ENCODE results near the gene CDKAL1.
A peak's percentile ranks its signal among the peaks of the same experiment; 100 is the strongest.
"Not testable (repeated sequence)": the region's sequence is repeated elsewhere in the genome, so short reads cannot be mapped to it uniquely, and the experiment has no call there.

CDKAL1 gene

DNA sequence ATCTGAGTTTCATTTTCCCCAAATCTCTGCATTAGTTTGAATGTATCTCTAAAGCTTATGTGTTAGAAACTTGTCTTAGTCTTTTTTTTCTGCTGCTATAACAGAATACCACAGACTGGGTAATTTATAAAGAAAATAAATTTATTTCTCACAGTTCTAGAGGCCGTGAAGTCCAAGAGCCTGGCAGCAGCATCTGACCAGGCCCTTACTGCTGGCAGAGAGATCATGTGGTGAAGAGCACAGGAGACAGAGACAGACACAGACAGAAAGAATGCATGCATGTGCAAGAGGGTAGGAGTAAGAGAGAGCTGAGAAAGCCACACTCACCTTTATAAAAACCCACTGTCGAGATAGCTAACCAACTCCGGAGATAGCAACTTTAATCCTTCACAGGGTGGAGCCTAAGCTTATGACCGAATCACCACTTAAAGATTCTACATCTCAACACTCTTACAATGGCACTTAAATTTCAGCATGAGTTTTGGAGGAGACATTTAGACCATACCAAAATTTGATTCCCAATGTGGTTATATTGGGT lies 646.6 kb downstream of the CDKAL1 start:
- no peak for DNase-seq (ENCODE audit: low spot score)

DNA sequence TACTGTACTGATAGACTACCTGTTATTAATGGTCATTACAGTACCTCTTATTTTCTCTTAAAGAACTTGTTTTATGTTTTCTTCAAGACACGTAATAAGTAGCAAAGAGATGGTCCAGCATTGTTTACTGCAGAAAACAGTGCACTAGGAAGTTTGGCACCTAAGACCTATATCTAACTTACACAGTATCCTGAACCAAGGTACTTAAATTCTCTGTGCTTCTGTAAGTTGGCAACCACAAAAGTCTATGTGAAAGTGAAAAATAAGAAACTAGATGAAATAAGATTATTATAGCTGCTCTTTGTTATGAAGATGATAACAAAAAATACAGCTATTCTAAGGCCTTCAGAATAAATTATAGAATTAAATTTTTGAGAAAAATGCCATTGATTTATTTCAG lies 647.6 kb downstream of the CDKAL1 start:
- no peak for DNase-seq (ENCODE audit: low spot score)

DNA sequence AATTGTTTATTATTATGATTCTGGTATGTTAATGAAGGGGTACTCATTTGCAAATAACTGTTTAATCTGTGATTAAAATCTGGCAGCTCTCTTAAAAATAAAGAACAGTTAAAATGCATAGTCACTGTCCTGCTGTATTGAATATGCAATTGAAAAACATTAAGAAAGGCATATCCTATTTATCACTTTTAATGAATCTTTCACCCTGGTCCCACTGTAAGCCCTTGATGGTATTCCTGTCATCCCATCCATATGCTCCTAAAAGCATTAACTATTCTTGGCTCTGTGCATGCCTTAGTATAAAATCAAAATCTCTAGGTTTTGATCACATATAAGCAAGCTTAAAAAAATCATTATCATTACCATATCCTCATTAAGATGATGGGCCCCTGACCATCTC lies 648.3 kb downstream of the CDKAL1 start:
- DNase-seq (ENCODE audit: low spot score), result no peak

DNA sequence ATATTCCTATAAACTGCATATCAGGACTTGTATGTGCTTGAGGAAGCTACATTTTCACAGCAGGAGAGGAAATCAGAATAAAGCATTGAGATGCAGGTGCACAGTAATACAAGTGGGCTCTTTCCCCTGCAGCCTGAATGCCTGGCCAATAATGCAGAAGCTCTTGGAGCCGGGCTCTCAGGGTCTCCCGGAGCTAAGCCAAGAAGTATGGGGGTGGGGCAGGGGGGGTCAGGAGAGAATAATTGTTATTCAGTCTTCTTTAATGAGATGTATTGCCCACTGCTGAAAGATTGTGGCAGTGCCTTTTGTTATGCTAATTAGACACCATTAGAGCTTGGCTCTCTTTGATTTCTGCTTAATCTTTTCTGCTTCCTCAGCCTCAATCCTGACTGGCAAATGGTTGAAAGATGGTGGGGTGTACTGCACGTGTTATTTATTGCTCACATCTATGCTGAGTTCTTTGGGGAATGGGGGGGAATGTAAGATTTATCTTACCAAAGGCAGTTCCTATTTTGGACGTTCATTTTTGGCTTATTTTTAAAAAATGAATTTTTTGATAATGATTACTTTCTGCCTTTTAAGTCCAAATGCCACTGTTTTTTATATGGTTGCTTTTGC lies 651.7 kb downstream of the CDKAL1 start:
- DNase-seq (ENCODE audit: low spot score), result peak; percentile 78

DNA sequence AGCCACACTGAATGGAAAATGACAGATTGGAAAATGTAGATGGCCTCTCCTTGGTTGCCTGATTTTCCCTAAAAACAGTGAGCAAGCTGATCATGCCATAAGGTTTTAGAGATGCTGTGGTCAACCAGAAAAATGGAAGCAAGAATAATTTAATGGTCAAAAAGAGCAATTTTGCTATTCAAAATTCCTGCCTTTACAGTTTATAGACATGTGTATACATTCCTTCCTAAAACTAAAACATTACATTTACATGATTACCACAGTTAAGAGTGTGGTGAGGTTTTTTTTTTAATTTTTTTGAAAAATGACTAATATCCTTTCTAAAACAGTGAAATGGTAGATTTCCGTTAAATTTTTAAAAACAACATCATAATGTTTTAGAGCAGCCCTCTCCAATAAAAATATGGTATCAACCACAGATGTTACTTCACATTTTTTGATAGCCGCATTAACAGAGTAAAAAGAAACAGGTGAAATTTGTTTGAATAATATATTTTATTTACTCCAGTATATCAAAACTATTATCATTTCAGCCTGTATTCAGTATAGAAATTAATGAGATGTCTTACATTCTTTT lies 652.3 kb downstream of the CDKAL1 start:
- no peak for DNase-seq (ENCODE audit: low spot score)

DNA sequence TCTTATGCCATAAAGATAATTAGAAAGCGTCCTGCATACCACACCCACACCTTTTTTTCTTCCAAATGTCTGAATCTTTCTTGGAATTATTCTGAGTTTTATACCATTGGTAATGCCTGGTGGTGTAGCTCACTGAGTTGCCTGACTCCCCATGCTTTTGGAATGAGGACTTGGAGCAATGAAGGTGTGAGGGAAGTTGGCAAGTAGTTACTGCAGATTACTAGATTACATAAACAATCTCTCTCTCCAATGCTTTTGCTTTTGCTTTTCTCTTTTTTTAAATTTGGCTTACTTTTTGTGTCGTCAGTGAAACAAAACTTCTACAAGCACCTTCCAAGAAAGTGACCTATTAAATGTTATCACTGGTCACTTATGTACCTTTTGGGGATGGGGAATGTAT lies 653.2 kb downstream of the CDKAL1 start:
- DNase-seq (ENCODE audit: low spot score), result no peak

DNA sequence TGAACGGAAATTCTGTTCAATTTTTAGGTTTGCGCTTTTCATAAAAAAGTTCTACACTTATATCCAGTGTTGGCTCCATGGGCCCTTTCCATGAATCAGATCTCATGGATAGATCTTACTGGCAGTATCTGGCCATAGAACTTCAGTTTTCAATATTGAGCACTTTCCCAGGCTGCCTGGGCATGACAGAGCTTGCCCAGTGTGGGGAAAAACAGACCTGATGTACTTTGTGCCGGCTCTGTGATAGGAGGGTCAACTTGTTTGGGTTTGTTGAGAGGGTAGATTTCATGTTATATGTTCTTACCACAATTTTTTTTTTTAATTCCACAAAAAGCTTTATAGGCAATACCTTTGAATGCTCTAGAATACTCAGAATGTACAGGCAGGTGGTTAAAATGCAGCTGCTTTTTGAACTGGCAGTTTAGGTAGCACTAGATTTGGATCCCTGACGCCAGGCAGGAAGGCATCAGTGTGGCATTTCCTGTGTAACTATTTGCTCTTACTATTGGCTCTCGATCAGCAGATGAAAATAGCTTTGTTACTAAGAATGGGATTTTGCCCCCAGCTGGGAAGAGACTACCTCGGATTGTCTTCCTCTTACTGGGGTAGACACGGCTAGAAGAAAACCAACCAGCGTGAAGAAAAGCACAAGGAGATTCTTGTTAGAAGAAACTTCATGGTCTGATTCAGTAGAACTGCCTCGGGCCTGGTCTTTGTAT lies 654.4 kb downstream of the CDKAL1 start:
- no peak for DNase-seq (ENCODE audit: low spot score)

DNA sequence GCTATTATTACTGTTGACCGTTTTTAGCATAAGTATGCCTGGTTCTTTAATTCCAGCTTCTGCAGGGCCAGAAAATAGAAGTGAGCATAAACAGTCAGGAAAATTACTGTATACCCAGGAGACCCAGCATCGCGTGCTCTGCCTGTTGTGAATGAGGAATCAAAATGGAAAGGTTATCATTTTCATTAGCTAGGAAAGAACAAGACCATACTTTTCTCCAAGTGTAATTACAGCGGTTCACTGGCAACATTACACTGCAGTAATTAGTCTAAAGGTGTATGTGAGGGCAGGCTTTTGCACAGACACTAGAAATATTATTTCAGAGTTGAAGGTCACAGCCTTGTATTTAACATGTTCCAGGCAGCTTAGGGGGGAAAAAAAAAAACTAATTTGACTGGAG lies 655.5 kb downstream of the CDKAL1 start:
- no peak for DNase-seq (ENCODE audit: low spot score)

DNA sequence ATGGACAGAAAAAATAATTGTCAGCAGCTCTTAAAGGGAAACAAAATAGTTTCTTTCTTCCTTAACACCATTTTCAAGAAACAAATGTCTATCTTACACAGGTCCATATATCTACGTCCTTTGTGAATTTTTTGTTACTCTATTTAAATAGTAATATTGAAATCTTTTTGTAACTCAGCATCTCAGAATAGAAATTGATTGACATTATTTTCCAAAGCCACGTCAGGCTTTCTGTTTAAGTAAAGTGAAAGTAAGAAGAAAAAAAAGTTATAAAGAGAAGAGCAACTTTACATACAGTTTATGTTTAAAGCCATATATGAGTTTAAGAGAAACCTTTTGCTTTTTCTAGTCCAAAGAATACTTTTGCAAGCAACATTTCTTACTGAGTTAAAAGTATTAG lies 656.4 kb downstream of the CDKAL1 start:
- no peak for DNase-seq (ENCODE audit: low spot score)

DNA sequence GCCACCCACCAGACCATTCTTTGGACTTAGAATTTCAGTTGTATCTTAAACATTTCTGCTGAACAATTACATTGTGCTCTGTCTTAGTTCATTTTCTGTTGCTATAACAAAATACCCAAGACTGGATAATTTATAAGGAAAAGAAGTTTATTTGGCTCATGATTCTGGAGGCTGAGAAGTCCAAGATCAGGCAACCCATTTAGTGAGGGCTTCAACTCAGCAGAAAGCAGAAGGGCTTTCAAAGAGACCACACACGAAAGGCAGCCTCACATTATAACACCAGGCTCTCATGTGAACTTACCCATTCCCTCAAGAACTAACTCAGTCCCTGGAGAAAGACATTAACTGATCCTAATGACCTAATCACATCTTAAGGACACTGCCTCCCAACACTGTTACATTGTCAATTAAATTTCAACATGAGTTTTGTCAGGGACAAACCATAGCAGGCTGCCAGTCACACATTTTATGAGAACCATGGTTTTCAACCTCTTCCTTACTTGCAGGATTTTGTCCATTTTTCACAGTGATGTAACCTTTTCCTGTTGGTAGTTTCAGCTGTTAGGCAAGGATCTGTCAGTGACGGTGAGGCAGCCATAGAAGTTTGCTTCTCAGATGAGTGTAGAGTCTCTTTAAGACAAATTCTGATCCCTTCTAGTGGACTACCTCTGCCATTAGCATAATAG lies 659.7 kb downstream of the CDKAL1 start:
- DNase-seq (ENCODE audit: low spot score), result no peak

DNA sequence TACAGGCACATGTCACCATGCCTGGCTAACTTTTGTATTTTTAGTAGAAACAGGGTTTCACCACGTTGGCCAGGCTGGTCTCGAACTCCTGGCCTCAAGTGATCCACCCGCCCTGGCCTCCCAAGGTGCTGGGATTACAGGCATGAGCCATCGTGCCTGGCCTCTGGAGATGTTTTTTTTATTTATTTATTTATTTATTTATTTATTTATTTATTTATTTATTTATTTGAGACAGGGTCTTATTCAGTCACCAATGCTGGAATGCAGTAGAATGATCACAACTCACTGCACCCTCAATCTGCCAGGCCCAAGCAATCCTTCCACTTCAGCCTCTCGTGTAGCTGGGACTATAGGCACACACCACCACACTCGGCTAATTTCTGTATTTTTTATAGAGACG lies 661.0 kb downstream of the CDKAL1 start:
- DNase-seq (ENCODE audit: low spot score), result not testable (repeated sequence)

DNA sequence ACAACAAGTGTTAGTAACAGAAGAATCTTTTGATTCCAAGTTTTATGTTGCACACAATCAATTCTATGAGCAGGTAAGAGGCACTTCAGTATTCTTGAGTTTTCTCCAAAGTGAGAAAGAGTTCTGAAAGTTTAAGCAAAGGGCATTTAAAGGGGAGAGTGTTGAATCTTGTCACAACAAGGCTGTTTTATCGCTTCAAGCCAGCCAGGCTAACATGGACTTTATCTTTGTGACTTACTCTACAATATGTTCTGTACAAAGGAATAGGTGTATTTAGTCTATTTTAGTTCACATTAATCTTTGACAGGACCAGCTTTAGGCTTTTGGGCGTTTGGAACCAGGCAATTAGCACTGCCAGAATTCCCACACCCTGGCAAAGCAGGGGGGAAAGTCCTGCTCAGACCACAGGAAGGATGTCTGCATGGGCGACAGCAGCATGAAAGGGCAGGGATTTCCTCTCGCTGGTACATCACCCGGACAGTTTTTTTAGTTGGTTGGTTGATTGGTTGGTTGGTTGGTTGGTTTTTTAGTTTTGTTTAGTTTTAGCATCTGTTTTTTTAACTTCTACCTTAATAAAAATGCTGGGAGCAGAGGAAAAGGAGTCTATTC lies 663.9 kb downstream of the CDKAL1 start:
- no peak for DNase-seq (ENCODE audit: low spot score)

DNA sequence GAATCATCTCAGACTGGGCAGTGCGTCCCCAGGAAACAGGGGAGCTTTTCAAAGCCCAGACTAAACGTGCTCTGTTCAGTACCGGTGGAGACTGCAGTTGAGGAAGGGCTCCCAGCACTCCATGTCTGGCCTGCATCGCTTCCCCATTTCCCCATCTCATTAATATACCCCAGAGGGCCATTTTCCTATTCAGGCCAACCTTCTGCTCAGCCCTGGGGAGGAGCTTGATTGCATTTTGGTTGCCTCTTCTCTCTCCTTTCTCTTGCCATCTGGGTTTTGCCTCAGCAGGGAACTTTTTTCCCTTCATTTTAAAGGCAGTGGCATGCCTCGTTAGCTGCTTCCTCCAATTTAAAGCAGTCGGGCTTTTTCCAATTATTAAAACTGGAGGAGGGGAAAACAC lies 665.0 kb downstream of the CDKAL1 start:
- DNase-seq (ENCODE audit: low spot score), result no peak

DNA sequence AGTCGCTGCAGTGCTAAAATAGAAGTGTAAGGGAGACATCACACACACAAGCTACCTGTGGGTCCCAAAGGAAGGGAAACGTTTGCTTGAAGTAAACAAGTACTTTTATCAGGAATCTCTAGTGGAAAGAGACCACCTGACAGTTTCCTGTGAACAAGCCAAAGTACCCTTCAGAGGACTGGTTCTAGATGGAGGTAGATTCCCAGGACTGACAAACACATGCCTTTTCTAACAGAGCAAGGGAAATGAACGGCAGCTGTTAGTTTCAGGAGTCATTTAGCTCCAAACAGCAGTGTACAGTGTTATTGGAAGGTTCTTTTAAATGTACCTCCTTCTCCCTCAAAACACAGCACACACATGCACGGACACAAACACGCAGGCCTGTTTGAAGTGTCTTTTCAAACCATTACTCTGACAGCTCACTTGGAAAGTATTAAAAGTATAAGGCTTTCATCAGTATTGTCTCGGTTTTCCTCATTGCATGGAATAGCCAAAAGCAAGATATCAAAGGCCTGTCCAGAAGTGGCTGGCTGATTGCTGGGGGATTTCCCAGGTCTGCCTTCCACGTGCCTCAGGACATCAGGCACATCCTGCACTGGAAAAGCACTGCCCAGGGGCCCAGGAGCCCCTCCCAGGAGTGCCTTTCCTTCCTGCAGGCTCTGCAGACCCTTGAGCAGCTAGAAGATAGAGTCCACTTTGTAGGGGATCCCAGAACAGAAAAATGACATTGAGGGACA lies 666.0 kb downstream of the CDKAL1 start:
- no peak for DNase-seq (ENCODE audit: low spot score)

DNA sequence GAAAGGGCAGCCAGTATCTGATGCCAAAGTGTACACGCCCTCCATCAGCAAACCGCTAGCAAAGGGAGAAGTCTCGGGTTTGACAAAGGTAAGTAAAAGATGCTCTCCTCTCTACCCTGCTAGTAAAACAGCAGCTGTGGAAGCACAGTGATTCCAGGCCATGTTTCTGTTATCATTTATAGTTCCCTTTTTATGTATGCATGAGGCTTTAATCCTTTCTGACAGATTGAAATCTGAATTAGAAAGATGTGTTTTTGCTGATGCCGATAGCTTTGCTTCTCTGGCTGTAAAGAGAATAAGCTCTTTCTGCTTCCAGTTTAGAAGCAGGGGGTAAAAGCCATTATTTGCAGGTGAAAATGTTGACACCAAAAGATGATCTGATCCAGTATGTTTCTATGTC lies 666.9 kb downstream of the CDKAL1 start:
- no peak for DNase-seq (ENCODE audit: low spot score)

DNA sequence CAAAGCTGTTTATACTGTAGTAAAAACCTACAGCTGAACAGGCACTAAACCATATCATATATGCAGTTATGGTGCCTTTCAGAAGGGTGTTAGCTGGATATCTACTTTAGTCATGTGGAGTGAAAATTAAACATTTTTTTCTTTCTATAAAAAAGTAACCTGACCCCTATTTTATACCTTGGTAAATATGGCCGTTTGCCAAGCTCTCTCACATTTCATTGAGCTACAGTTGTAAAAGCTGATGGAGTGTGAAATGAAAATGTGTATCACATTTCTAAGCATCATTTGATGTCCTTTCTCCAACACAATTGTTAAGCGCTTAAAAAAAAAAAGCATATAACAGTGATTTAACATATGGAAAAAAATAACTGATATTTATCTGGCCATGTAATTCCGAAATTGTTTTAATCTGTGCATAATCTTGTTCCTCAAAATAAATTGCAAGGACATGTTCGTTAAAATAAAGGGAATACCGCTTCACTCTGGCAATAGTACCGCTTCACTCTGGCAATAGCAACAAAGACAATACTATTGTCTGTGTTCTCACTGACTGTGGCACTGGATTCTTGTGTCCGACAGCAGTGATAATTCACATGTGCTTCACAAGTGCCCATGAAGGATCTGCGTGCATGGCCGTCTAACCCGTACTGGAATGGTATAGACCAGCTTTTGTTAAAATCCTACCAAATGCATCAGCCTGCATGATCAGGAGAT lies 667.5 kb downstream of the CDKAL1 start:
- DNase-seq (ENCODE audit: low spot score), result no peak

DNA sequence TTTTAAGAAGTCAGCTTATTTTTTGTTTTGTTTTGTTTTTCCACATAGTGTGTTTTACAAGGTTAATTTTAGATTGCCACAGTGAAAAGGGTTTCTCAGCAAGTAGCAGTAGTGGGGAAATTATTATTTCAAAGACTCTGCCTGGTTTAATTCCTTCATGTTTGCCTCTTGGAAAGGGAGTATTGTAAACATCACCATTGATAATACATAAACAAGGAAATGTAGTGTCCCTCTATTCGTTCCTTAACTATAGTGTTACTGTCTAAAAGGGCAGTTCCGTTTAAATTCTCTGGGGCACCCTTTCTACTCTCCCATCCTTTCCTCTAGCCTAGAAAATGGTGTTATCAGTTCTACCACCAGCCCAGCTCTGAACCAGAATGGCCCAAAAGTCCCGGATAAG lies 668.3 kb downstream of the CDKAL1 start:
- no peak for DNase-seq (ENCODE audit: low spot score)

DNA sequence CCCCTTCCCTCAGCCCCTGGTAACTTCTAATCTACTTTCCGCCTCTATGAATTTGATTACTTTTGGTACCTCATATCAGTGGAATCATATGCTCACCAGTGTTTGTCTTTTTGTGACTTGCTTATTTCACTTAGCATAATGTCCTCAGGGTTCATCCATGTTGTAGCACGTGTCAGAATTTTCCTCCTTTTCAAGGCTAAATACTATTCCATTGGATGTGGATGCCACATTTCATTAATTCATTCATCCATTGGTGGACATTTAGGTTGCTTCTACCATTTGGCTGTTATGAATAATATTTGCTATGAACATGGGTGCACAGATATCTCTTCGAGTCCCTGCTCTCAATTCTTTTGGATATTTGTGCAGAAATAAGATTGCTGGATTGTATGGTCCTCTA lies 670.7 kb downstream of the CDKAL1 start:
- DNase-seq (ENCODE audit: low spot score), result no peak

DNA sequence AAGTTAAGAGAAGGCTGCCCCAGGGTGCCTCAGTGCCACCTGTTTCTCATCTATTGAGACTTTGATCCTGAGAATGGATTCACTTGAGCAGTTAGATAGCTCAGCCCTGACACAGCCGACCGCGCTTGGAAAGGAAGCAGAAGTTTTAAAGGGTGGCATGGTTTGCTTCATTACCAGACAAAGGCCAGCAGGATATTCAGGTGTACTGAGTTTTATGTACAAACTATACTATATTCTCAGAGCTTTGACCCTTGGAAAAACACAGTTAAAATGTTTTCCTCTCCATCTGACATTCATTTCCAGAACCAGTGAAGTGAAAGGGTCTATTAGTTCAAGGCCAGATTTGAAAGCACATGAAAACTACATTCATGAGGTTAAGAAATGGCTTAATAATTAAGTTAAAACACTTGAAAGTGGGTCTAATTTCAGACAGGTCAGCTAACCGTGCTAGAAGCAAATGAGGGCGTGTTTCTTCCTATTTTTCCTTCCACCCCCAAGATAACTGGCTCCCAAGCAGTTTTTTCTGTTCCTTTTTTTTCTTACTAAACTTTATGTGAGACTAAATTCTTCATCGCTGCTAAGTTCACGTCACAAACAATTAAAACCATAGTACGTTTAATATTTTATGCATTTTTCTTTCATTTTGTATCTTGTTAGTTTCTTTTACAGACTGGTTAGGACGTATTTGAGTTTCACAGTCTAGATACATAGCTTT lies 674.0 kb downstream of the CDKAL1 start:
- DNase-seq (ENCODE audit: low spot score), result no peak

DNA sequence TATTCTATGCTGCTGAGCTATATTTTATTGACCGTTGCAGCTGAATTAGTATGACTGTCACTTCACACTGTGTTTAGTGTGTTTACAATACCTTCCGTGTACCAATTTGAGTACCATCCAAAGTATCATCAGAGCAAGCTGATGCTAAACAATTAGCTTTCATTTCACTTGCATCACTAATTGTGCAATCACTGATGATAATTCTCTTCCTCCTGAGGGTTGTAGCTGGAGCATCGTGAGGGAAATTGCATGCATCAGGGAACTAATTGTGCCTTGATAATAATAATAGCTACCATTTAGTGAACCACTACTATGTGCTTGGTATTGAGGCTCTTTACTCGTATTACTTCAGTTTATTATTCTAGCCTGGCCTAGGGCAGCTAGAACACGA lies 674.5 kb downstream of the CDKAL1 start:
- no peak for DNase-seq (ENCODE audit: low spot score)
